Neural cell (in vitro differentiated cells): ENCODE data around the gene CFAP65. TPM values are rescaled to one million over a fixed set of nuclear protein-coding genes. Genes with fewer than 3 reads are reported as not detected.

Experiments used
- H2AFZ ChIP-seq: fragments of 200-600, 300-800 bp; sonication (generic), shearing (Covaris generic); 2 replicates; pipeline ENCODE4 v1.6.0; 2014; ENCODE audit warnings: low read depth, mild to moderate bottlenecking, antibody characterized with exemption, low read length, moderate library complexity
- H3F3A ChIP-seq: fragments of 200-600 bp; shearing (Covaris generic); 2 replicates; pipeline ENCODE4 v1.6.1; 2016; ENCODE audit warnings: mild to moderate bottlenecking, moderate library complexity, mixed read lengths, antibody characterized with exemption, low read length; ENCODE audit not compliant: insufficient read depth, poor library complexity, severe bottlenecking
- H3K27ac ChIP-seq: fragments of 200-600, 300-800 bp; sonication (generic), shearing (Covaris generic); 2 replicates; pipeline ENCODE4 v1.5.1; 2014; ENCODE audit warnings: mild to moderate bottlenecking, low read length, moderate library complexity
- H3K27me3 ChIP-seq: fragments of 300-800, 200-600 bp; sonication (generic), shearing (Covaris generic); 2 replicates; pipeline ENCODE4 v1.6.0; 2014; ENCODE audit warnings: mild to moderate bottlenecking, low read depth, low read length, moderate library complexity; ENCODE audit not compliant: insufficient read depth
- H3K36me3 ChIP-seq: fragments of 300-800, 200-600 bp; sonication (generic), shearing (Covaris generic); 2 replicates; pipeline ENCODE4 v1.5.1; 2014; ENCODE audit warnings: mild to moderate bottlenecking, antibody characterized with exemption, low read length, moderate library complexity; ENCODE audit not compliant: insufficient read depth
- H3K4me2 ChIP-seq: fragments of 300-800, 200-600 bp; sonication (generic), shearing (Covaris generic); 2 replicates; pipeline ENCODE4 v1.6.0; 2014; ENCODE audit warnings: mild to moderate bottlenecking, low read length
- H3K4me3 ChIP-seq: fragments of 300-800, 200-600 bp; sonication (generic), shearing (Covaris generic); 2 replicates; pipeline ENCODE4 v1.5.1; 2014; ENCODE audit warnings: mild to moderate bottlenecking, low read length, moderate library complexity
- H3K79me2 ChIP-seq: fragments of 200-600 bp; shearing (Covaris generic); replicated peaks from 2 replicates; pipeline ENCODE4 v1.6.0; 2014; ENCODE audit warnings: mild to moderate bottlenecking, low read length, moderate library complexity; ENCODE audit not compliant: insufficient read depth
- H3K9ac ChIP-seq: fragments of 300-800, 200-600 bp; sonication (generic), shearing (Covaris generic); 2 replicates; pipeline ENCODE4 v1.6.1; 2016; ENCODE audit warnings: mild to moderate bottlenecking, low read length, mixed read lengths
- H3K9me2 ChIP-seq: fragments of 200-600 bp; shearing (Covaris generic); 2 replicates; pipeline ENCODE4 v1.6.1; 2016; ENCODE audit warnings: mild to moderate bottlenecking, low read length, mixed read lengths; ENCODE audit not compliant: insufficient read depth
- H3K9me3 ChIP-seq: fragments of 200-600, 300-800 bp; sonication (generic), shearing (Covaris generic); 2 replicates; pipeline ENCODE4 v1.6.1; 2016; ENCODE audit warnings: mild to moderate bottlenecking, mixed run types, low read length, moderate library complexity, mixed read lengths
- H4K20me1 ChIP-seq: fragments of 200-600 bp; shearing (Covaris generic); 2 replicates; pipeline ENCODE4 v1.6.1; 2016; ENCODE audit warnings: mild to moderate bottlenecking, mixed run types; ENCODE audit not compliant: insufficient read depth
- CTCF ChIP-seq: fragments of 450-650 bp; IDR thresholded peaks from 2 replicates; pipeline ENCODE4 v1.5.1; 2014; ENCODE audit warnings: antibody characterized with exemption, mild to moderate bottlenecking, moderate library complexity; ENCODE audit not compliant: poor library complexity, severe bottlenecking
- EP300 ChIP-seq: fragments of 450-650 bp; conservative IDR thresholded peaks from 2 replicates; pipeline ENCODE4 v1.6.1; 2014; ENCODE audit warnings: antibody characterized with exemption, mild to moderate bottlenecking, moderate library complexity; ENCODE audit not compliant: poor library complexity, severe bottlenecking
- EZH2 ChIP-seq: fragments of 200-600, 300-800 bp; shearing (Covaris generic), sonication (generic); IDR thresholded peaks from 2 replicates; pipeline ENCODE4 v1.6.1; 2014; ENCODE audit warnings: antibody characterized with exemption, low read length, borderline replicate concordance, mild to moderate bottlenecking; ENCODE audit not compliant: insufficient read depth, poor library complexity, severe bottlenecking
- MXI1 ChIP-seq: fragments of 450-650 bp; conservative IDR thresholded peaks from 2 replicates; pipeline ENCODE4 v1.6.1; 2014; ENCODE audit warnings: antibody characterized with exemption, mild to moderate bottlenecking; ENCODE audit not compliant: poor library complexity, severe bottlenecking
- POLR2AphosphoS5 ChIP-seq: IDR thresholded peaks from 2 replicates; pipeline ENCODE4 v1.6.1; 2012
- RAD21 ChIP-seq: fragments of 450-650 bp; conservative IDR thresholded peaks from 2 replicates; pipeline ENCODE4 v1.6.1; 2014; ENCODE audit warnings: antibody characterized with exemption, mild to moderate bottlenecking, moderate library complexity
- SMC3 ChIP-seq: fragments of 450-650 bp; conservative IDR thresholded peaks from 2 replicates; pipeline ENCODE4 v1.6.1; 2014; ENCODE audit warnings: antibody characterized with exemption, mild to moderate bottlenecking, moderate library complexity; ENCODE audit not compliant: poor library complexity
- TAF1 ChIP-seq: IDR thresholded peaks from 2 replicates; pipeline ENCODE4 v1.6.1; 2012; ENCODE audit warnings: low read depth
- polyA plus RNA-seq: library from polyadenylated mRNA; depleted of rRNA; stranded (reverse); fragments of >200 nt; gene quantifications from 2 replicates; pipeline ENCODE4 v1.2.3, GENCODE V29; 2014
- TF ChIP-seq, protein P1 (sequence below): IDR thresholded peaks from 2 replicates; pipeline ENCODE4 v1.6.1; 2012; ENCODE audit warnings: borderline replicate concordance

Gene CFAP65
- polyA plus RNA-seq, 1 donor from 2014 or later = 1.1 TPM

DNA sequence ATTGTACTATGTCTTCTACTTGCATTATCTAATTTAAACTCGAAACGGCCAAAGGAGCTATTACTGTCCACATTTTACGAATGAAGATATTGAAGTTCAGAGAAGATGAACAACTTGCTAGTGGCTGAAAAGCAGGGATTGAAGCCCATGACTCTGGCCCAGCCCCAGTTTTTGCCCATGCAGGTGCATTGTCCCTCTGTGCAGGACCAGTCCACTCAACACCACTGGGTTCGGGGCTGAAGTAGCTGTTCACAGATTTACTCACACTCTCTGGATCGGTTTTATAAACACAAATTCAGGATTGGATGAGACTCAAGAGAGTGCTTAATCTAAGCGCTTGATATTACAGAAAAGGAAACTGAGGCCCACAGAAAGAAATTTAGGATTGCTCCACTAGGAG, 20.8 kb upstream of the CFAP65 start:
- Histone ChIP-seq H3K36me3 (no peaks in the 10 kb centered on the region), H3K79me2 (no peaks in the 10 kb centered on the region), H3K9me3 (no peaks in the 10 kb centered on the region), H3K27me3 (peaks cover 79% of the 10 kb centered on the region), H3F3A (no peaks in the 10 kb centered on the region), H3K9ac (no peak overlapping the region), H4K20me1 (no peaks in the 10 kb centered on the region), H3K27ac (no peak overlapping the region), H3K4me3 (no peak overlapping the region), H3K9me2 (no peaks in the 10 kb centered on the region), H3K4me2 (no peak overlapping the region), H2AFZ (no peak overlapping the region)
- TF ChIP-seq EP300 = no peak
- no peak for TF ChIP-seq CTCF
- no peak for TF ChIP-seq MXI1
- no peak for TF ChIP-seq SMC3
- no peak for TF ChIP-seq POLR2AphosphoS5
- TF ChIP-seq EZH2 = no peak
- TF ChIP-seq, protein P1, sequence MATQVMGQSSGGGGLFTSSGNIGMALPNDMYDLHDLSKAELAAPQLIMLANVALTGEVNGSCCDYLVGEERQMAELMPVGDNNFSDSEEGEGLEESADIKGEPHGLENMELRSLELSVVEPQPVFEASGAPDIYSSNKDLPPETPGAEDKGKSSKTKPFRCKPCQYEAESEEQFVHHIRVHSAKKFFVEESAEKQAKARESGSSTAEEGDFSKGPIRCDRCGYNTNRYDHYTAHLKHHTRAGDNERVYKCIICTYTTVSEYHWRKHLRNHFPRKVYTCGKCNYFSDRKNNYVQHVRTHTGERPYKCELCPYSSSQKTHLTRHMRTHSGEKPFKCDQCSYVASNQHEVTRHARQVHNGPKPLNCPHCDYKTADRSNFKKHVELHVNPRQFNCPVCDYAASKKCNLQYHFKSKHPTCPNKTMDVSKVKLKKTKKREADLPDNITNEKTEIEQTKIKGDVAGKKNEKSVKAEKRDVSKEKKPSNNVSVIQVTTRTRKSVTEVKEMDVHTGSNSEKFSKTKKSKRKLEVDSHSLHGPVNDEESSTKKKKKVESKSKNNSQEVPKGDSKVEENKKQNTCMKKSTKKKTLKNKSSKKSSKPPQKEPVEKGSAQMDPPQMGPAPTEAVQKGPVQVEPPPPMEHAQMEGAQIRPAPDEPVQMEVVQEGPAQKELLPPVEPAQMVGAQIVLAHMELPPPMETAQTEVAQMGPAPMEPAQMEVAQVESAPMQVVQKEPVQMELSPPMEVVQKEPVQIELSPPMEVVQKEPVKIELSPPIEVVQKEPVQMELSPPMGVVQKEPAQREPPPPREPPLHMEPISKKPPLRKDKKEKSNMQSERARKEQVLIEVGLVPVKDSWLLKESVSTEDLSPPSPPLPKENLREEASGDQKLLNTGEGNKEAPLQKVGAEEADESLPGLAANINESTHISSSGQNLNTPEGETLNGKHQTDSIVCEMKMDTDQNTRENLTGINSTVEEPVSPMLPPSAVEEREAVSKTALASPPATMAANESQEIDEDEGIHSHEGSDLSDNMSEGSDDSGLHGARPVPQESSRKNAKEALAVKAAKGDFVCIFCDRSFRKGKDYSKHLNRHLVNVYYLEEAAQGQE = no peak
- no peak for TF ChIP-seq RAD21
- no peak for TF ChIP-seq TAF1

DNA sequence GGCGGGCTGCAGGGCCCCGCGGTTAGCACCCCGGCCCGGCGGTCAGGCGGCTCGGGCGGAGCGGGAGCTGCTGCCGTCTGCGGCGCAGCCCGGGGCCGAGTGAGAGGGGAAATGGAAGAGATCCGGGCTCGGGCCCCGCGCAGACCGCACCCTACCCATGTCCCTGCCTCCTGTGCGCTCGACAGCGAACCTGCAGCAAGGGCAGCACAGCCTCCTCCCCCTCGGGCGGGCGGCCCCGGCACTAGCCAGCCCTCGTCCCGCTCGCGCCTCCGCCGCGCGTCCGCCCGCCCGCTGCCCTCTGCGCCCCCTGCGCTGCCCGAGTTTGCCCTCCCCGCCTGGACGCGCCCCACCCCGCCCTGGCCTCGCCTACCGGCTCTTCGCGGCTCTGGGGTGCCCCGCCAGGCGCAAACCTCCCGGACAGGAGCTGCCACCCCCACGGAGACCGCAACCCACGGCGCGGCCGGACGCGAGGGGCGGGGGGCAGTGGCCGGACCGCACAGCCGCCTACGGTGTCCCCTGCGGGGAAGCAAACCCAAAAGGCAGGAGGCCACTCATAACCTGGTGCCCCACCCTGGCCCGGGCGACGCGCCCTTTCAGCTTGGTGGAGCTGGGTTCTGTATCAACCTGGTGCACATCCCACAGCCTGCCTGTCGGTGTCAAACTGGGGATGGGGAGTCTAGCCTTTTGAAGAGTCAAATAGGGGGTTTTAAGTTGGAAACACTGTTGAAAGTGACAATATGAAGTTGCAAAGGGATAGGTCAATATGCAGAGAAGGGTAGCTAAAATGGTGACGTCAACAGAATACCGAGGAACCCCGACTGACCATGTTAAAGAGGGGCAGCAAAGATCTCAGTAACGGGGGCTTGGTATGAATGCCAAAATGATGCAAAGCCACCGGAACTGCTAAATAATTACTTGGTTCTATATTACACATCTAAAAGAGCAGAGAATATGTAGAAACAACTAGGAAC, 19.8 kb upstream of the CFAP65 start, which contains the start of gene IHH:
TSS of gene IHH (minus strand) at position 101 of the 971 bp plus-strand sequence. CDS start 454 bp downstream, outside the sequence.
- Histone ChIP-seq H3K9me3 (no peaks in the 10 kb centered on the region), H3K27me3 (peaks cover 89% of the 10 kb centered on the region), H3F3A (no peaks in the 10 kb centered on the region), H3K9me2 (no peaks in the 10 kb centered on the region), H3K4me2 (no peak within 1 kb of the TSS), H3K27ac (no peak within 1 kb of the TSS), H3K36me3 (no peaks in the 10 kb centered on the region), H3K79me2 (no peaks in the 10 kb centered on the region), H4K20me1 (no peaks in the 10 kb centered on the region), H3K4me3 (peak within 1 kb of the TSS; percentile 43), H2AFZ (no peak within 1 kb of the TSS), H3K9ac (no peak within 1 kb of the TSS)
- TF ChIP-seq EZH2 (peak; percentile 61), EP300 (no peak)
